H1 (cell line): ENCODE results near the gene MAP3K6.
A peak's percentile ranks its signal among the peaks of the same experiment; 100 is the strongest.

ENCODE experiments used
- EP300 ChIP-seq, 2 experiments: IDR thresholded peaks; 1 replicate in 1 of 2; 2 replicates in 1 of 2; pipeline ENCODE4 v1.6.1; 2011 to 2012; ENCODE audit warnings: low read depth in 2 of 2, low read length in 2 of 2, mild to moderate bottlenecking in 2 of 2, borderline replicate concordance in 1 of 2, inconsistent platforms in 1 of 2, moderate library complexity in 1 of 2
- GTF2F1 ChIP-seq: IDR thresholded peaks from 2 replicates; pipeline ENCODE4 v1.6.1; 2012; ENCODE audit warnings: low read depth, low read length, improper control_type of control experiment, borderline replicate concordance
- POLR2A ChIP-seq, 2 experiments: IDR thresholded peaks; 1 replicate in 1 of 2; 2 replicates in 1 of 2; pipeline ENCODE4 v1.6.1; 2011; ENCODE audit warnings: low read depth in 2 of 2, low read length in 2 of 2, mild to moderate bottlenecking in 2 of 2; ENCODE audit errors: control extremely low read depth in 1 of 2
- POLR2AphosphoS5 ChIP-seq: IDR thresholded peaks from 2 replicates; pipeline ENCODE4 v1.6.1; 2011; ENCODE audit warnings: low read depth, low read length
- ZNF274 ChIP-seq: IDR thresholded peaks from 2 replicates; pipeline ENCODE4 v1.7.0; 2012; ENCODE audit warnings: low read length, borderline replicate concordance; ENCODE audit errors: extremely low read depth
- TF ChIP-seq, protein P1 (sequence below), 3 experiments: IDR thresholded peaks; 1 replicate in 2 of 3; 2 replicates in 1 of 3; pipeline versions ENCODE4 v1.5.1 to v1.6.1; 2011; ENCODE audit warnings: low read length in 3 of 3, mild to moderate bottlenecking in 3 of 3, inconsistent platforms in 2 of 3, low read depth in 1 of 3, moderate library complexity in 1 of 3; ENCODE audit not compliant: insufficient read depth in 1 of 3; ENCODE audit errors: control extremely low read depth in 1 of 3

DNA sequence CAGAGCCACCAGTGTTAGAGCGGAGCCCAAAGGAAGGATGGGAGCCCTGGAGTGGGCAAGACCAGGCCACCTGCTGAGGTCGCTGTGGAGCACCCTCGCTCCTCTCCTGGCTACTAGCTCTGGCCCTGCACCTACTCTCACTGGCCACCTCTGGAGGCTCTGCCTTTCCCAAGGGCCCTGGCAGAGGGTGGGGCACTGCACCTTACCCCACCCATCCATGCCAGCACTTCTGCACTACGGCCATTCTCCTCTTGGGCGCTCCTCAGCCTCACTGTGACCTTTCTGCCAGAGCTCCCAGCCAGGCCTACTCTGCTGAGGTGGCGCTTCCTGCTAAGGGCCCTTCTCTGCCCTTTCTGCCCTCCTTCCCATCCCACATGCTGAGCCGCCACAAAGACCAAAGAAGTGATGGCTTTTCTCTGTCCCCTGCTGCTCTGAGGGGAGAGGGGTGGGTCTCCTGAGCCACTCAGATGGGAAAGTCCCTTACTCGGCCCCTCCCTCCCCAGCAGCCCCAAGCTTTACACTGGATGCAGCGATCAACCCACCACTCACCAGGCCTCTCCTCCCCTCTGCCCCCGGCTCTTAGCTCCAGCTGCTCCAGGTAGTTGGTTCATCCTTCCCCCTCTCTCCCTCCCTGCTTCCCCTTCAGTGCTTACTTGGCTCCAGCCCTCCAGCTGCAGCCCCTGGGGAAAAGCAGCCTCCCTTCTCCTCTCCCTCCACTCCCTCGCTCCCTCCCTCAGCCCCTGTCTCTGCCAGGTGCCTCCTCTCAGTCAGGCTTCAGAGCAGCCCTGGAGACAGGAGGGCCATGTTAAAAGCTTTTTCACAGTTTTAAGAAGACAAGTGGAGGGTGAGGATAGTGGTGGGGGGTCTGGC, 59.6 kb downstream of the MAP3K6 start:
- TF ChIP-seq POLR2A (IDR thresholded peaks at IDR 0.05; ENCODE audit: control extremely low read depth in 1 of 2, low read depth in 2 of 2, low read length in 2 of 2) (0 out of 3 replicates have a peak, but pooled peaks of 1 of the 2 experiments have one; percentile 28), EP300 (IDR thresholded peaks at IDR 0.05; ENCODE audit: borderline replicate concordance in 1 of 2, low read depth in 2 of 2, low read length in 2 of 2) (no peak), POLR2AphosphoS5 (no peak; the same call in 1 of the 2 replicates), GTF2F1 (no peak), ZNF274 (no peak)
- TF ChIP-seq, protein P1, sequence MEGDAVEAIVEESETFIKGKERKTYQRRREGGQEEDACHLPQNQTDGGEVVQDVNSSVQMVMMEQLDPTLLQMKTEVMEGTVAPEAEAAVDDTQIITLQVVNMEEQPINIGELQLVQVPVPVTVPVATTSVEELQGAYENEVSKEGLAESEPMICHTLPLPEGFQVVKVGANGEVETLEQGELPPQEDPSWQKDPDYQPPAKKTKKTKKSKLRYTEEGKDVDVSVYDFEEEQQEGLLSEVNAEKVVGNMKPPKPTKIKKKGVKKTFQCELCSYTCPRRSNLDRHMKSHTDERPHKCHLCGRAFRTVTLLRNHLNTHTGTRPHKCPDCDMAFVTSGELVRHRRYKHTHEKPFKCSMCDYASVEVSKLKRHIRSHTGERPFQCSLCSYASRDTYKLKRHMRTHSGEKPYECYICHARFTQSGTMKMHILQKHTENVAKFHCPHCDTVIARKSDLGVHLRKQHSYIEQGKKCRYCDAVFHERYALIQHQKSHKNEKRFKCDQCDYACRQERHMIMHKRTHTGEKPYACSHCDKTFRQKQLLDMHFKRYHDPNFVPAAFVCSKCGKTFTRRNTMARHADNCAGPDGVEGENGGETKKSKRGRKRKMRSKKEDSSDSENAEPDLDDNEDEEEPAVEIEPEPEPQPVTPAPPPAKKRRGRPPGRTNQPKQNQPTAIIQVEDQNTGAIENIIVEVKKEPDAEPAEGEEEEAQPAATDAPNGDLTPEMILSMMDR (IDR thresholded peaks at IDR 0.05; ENCODE audit: control extremely low read depth in 1 of 3, insufficient read depth in 1 of 3, low read depth in 1 of 3, low read length in 3 of 3): peak; percentile 33 to 57 (median 41)
